GM18870 (cell line): ENCODE measurements around the gene VMAC.
A peak's percentile ranks its signal among the peaks of the same experiment; 100 is the strongest.
"Not testable (repeated sequence)": the region's sequence is repeated elsewhere in the genome, so short reads cannot be mapped to it uniquely, and the experiment has no call there.

Experiments used
- ATAC-seq: cut with Tn5 transposase; IDR thresholded peaks from one replicate; pipeline ENCODE4 v1.9.1; 2021; ENCODE audit warnings: moderate library complexity; ENCODE audit not compliant: unreplicated experiment

VMAC gene, protein sequence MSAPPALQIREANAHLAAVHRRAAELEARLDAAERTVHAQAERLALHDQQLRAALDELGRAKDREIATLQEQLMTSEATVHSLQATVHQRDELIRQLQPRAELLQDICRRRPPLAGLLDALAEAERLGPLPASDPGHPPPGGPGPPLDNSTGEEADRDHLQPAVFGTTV

DNA sequence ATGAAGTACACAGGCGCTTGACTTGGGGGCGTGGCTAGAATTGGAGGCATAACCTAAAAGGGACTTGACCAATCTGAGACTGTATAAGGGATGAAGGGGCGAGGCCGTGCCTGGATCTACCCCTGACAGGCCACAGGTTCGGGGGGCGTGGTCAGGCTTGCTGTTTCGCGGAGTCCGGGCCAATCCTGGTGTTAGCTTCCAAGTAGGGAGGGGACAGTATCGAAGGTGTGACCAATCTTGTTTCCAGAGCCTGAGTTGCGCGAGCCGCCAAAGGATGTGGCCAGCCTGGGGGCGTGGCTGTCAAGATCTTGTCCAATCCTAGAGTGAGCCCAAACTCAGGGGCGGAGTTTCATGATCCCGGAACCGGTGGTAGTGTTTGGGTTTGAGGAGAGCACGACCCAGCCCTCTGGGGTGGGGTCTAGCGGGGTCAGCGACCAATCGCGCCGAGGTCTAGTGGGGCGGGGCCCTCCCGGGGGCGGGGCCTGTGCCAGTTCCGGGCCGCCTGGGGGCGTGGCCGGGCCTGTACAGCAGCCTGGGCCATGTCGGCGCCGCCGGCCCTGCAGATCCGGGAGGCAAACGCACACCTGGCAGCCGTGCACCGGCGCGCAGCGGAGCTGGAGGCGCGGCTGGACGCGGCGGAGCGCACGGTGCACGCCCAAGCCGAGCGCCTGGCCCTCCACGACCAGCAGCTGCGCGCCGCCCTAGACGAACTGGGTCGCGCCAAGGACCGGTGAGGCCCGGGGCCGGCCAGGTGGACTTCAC lies at the start of gene VMAC:
Gene VMAC (plus strand): TSS at position 521 of the 762 bp plus-strand sequence. CDS start 19 bp downstream, at position 540.
- peak; percentile 83 for ATAC-seq

DNA sequence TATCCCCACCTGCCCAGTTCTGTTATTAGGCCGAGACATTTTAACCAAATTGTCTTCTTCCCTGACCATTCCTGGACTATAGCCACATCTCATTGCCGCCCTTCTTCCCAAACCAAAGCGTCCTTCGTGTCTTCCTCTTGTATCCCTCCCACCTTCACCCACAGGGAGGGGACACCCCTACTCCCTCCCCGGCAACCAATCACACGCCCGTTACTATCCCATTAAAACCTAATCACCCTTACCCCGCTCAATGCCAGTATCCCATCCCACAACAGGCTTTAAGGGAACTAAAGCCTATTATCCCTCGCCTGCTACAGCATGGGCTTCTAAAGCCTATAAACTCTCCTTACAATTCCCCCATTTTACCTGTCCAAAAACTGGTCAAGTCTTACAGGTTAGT lies 49.5 kb upstream of the VMAC start:
- ATAC-seq, result not testable (repeated sequence)

DNA sequence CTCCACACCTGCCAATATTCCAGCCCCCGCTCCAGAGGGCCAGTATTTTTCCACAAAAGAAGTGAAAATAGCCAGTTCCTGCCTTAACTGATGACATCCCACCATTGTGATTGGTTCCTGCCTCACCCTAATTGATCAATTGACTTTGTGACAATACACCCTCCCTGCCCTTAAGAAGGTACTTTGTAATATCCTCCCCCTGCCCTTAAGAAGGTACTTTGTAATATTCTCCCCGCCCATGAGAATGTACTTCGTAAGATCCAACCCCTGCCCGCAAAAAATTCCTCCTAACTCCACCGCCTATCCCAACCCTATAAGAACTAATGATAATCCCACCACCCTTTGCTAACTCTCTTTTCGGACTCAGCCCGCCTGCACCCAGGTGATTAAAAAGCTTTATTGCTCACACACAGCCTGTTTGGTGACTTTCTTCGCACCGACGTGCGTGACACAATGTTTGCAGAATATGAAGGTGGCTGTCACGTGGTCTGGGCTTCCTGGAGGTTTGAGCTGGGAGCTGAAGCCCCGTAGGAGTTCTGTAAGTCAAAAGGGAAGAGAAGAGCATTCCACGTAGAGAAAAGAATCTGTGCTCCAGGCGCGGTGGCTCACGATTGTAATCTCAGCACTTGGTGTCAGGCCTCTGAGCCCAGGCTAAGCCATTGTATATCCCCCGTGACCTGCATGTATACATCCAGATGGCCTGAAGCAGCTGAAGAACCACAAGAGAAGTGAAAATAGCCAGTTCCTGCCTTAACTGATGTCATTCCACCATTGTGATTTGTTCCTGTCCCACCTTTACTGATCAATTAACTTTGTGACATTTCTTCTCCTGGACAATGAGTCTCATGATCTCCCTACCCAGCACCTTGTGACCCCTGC lies 47.2 kb upstream of the VMAC start:
- no peak for ATAC-seq

DNA sequence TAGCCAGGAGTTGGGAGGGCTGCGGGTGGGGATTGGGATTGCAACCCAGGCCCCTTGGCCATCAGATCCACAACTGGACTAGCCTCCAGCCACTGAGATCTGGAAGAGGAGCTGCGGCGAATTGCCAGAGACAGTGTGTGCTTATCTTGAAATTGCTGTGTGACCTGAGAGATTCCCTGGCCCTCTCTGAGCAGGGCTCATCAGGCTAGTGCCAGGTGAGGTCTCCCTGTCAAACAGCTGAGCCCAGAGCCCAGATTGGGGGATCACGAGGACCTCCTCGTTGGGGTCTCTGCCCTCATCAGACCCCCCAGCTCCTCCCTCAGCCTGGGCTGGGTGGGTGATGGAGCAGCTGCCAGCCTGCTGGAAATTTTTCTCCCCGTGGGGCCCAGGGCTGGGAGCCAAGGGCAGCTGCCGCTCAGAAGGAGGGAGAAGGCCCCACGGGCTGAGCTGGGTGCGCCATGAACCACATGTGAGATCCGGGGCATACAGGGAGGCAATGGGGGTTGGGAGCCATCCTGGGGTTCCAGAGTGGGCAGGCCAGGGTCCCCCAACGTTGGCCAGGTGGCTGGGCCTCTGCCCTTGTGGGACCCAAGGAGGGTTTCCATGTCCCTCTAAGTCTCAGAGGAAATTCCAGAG lies 41.5 kb upstream of the VMAC start:
- ATAC-seq, result no peak

DNA sequence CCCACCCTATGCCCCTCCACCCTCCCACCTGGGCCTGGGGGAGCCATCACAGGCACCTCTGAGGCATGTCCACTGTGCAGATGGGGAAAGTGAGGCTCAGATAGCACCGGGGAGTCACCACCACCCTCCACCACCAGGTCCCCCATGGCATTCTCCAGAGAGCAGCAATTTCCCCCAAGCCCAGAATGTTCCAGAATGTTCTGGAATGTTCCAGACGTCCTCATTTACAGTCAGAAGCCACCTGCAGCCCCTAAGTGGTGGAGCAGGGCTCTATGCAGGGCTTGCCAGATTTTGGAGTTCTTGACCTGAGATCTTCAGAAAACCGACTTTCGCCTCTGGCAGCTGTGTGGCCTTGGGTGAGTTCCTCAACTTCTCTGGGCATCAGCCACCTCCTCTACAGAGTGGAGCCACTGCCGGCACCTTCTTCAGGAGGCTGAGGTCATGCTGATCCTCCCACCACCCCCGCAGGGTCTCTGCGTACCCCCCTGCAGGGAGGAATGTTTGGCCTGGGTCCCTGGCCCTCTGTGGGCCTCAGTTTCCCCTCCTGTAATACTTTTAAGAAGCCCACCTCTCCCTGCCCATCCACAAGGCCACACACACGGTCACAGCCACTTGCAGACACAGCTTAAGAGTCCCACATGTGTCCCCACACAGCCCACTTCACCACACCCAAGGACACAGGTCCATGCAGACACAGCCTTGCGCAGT lies 40.5 kb upstream of the VMAC start:
- no peak for ATAC-seq

DNA sequence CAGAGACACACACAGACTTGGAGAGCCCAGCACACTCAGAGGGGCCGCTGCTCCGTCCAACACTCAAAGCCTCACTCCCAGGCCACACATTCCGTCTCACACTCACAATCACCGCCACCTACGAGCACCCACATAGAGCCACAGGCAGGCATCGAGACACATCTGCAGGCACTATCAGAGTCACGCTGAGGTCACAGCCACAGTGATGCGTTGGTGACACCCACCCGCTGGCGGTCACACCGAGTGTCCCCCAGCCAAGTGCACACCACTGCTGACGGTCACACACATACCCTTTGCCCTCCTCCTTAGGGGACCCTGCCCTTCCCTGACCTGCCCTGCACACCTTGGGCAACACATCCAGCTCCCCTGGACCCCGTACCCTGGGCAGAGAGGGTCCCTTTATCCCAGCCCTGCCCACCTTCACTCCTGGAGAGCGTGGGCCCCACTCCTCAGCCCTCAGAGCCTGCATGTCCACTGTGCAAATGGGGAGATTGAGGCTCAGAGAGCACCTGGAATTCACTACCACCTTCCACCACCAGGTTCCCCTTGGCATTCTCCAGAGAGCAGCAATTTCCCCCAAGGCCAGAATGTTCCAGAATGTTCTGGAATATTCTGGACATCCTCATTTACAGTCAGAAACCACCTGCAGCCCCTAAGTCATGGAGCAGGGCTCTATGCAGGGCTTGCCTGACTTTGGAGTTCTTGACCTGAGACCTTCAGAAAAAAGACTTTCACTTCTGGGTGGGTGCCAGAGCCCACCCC lies 39.8 kb upstream of the VMAC start:
- ATAC-seq, result no peak

DNA sequence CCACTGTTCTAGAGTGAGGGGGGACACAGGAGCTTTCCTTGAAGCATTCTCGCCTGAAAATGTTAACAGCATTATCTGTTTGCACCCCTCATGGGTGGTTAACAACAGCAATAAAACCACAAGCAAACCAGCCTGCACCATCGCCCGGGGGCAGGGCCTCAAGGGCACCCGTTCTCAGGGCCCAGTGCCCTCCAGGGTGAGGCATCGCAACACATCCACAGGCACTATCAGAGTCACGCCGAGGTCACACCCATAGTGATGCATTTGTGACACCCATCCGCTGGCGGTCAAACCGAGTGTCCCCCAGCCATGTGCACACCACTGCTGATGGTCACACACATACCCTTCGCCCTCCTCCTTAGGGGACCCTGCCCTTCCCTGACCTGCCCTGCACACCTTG lies 38.9 kb upstream of the VMAC start:
- no peak for ATAC-seq

DNA sequence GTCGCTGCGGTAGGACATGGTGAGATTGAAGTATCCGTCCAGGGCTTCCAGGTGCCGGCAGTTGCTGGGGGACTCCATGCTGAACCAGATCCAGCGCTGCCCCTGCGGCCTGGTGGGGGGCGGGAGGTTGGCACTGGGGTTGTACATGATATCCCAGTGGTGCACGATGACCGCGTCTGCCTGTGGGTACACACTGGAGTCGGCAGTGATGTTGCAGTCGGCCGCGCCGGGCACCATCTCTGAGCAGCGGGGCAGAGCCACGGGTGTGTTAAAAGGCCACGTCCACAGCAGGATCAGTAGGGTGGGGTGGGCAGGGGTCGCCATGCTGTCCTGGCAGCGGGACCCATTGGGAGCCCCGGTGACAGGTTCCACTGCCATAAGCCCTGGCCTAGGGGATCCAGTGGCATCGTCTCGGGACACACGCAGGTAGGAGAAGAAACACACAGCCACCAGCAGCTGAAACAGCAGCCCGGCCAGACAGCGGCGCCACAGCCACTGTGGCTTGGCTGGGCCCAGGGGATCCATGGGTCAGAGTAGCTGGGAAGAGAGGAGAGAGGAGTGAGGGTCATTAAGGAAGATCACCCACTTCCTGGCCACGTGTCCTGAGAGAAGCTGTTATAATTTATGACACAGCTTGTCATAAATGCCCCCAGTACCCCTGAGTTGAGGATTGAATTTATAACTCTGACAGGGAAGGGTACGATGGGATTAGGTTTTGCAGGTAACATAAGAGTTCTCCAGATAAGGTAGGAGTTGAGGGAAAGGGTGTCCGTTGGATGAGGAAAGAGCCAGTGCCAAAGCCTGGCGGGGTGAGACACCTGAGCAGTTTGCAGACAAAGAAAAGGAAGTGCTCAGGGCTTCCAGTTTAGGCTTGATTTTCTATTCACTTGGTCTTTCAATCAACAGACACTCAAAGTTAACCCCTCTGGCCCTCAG lies 37.2 kb upstream of the VMAC start:
- ATAC-seq, result no peak

DNA sequence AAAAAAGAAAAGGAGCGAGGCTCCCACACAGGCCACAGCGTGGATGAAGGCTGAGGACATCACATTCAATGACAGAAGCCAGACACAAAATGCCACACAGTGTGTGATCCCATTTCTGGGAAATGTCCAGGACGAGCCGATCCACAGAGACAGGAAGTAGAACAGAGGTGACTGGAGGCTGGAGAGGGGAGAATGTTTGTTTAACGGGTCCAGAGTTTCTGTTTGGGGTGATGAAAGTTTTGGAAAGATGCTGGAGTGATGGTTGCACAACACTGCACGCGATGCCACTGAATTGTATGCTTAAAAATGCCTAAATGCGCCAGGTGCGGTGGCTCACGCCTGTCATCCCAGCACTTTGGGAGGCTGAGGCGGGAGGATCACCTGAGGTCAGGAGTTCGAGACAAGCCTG lies 33.7 kb upstream of the VMAC start:
- no peak for ATAC-seq

DNA sequence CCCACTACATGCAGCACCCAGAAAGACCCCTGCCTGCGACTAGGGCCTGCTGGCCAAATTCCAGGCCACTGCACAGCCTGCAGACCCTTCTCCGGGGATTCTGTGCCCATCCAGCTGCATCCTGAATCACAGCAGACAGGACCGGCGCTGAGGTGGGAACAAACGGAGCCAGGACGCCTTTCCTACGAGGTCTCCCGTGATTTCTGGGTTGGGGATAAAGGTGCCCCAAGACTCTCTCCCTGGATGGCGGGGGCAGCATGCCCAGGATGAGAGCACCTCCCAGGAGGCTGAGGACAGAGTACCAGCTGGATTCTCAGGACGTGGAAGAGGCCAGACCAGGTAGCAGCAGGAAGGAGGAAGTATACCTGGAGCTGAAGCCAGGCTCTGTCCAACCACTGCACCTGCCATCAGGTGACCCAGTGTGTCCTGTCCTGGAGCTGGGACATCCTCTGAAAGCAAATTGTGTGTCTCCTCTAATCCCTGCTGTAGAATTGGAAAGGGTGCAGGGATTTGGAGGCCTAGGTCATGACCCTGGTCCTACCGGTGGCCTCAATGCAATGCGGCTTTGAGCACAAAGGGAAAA lies 31.0 kb upstream of the VMAC start:
- no peak for ATAC-seq

DNA sequence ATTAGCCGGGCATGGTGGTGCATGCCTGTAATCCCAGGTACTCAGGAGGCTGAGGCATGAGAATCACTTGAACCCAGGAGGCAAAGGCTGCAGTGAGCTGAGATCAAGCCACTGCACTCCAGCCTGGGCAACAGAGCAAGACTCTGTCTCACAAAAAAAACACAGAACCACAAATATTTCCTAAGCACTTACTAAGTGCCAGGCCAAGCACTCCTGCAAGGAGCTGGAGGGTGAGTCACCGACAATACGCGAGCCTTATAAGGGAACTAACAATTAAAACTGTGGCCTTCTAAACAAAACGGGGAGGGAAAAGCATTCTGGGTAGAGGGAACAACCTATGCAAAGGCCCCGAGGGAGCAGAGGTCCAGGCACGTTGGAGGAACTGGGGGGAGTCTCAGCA lies 30.2 kb upstream of the VMAC start:
- ATAC-seq, result not testable (repeated sequence)

DNA sequence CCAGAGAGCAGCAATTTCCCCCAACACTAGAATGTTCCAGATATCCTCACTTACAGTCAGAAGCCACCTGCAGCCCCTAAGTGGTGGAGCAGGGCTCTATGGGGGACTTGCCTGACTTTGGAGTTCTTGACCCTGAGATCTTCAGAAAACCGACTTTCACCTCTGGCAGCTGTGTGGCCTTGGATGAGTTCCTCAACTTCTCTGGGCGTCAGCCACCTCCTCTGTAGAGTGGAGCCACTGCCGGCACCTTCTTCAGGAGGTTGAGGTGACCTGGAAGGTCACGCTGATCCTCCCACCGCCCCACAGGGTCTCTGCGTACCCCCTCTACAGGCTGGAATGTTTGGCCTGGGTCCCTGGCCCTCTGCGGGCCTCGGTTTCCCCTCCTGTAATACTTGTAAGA lies 27.2 kb upstream of the VMAC start:
- ATAC-seq, result no peak

DNA sequence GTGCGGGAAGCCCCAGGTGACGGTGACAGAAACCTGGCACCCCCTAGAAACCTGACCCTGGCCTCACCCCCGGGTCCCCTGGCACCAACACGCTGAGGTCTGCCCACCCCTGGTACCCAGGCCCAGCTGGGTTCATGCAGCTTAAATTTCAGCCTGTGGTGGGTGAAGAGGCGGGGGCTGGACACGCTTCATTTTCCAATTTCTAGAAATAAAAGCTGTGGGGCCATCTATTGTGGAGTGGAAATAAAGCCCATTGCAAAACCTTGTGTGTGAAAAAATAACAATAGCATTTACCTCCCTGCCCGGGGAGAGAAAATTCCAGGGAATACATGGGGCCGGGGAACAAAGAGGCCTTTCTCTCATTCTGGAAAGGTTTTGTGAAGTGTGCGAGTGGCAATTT lies 26.8 kb upstream of the VMAC start:
- ATAC-seq, result no peak

DNA sequence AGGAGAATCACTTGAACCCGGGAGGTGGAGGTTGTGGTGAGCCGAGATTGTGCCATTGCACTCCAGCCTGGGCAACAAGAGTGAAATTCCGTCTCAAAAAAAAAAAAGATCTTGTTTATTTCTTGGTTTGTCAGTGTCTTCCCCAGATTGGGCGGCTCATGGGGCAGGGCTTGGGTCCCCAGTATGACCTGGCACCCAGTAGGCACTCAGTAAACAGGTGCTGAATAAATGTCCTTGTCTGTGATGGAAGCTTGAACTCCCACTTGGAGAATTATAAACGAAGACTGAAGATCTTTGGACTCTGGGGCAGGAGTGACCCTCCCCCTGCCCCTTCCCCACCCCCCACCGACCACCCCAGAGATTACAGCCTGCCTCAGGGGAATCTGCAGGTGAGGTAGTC lies 24.5 kb upstream of the VMAC start:
- no peak for ATAC-seq

DNA sequence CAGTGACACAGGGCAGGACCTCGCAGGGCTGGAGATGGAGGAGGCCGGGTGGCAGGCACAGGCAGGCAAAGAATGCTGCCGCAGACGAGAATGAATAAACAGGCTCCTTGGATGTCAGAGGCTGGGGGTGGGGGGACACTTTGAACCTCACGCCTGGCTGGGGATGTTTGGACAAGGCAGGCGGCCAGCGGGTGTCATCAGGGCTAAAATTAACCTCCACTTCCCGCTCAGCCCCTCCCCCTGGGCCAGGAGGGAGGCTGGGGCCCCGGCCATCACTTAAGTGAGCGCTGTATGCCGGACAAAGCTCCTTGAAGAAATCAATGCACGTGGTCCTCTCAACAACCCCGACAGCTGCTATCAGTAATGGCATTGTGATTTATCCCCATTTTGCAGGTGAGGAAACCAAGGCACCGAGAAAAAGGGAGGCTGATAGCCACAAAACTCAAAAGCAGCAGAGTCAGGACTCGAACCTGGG lies 24.0 kb upstream of the VMAC start:
- no peak for ATAC-seq

DNA sequence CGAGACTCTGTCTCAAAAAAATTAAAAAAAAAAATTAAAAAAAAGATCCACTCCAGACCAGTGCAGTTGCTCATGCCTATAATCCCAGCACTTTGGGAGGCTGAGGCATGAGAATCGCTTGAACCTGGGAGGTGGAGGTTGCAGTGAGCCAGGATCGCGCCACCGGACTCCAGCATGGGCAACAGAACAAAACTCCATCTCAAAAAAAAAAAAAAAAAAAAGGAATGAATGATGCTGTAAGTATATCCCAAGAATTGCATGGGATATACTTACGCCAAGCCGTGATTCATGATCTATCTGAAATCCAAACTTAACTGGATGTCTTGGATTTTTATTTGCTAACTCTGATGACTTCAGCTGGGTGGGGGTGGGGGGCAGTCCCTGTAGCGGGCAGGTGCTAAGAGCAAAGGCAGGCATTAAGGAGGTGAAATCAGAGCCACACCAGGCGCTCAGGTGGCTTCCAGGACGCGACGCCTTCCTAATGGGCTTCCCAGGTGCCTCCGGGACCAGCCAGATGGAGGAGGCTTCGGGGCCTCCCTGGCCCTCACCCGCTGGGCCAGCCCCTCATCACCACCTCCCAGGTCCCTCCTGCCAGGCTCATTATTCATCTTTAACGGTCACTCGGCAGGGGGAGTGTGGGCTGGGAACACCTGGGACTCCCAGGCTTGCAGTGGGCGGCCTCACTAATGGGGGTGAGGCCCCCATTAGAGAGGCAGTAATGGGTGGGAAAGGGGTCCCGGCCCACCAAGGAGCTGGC lies 23.0 kb upstream of the VMAC start:
- ATAC-seq, result no peak

DNA sequence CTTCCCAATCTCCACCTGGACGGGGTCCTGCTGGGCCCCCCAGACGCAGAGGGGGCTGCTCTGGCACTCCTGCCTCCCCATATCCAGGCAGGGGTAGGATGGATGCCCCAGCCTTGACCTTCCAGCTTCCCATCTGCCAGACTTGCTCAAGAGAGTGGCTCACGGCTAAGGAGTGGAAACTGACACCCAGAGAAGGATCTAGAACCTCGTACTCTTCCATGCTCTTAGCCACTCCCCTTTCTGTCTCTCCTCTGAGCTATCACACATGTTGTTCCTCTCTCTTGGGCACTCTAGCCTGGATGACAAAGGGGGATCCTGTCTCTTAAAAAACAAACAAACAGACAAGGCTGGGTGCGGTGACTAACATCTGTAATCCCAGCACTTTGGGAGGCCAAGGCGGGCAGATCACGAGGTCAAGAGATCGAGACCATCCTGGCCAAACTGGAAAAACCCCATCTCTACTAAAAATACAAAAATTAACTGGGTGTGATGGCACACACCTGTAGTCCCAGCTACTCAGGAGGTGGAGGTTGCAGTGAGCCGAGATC lies 22.2 kb upstream of the VMAC start:
- no peak for ATAC-seq
